Kidney (tissue), 14 donors: Measurements from ENCODE around the gene ATP1B2. TPM values are rescaled to one million over a fixed set of nuclear protein-coding genes. Genes with fewer than 3 reads are reported as not detected.
A peak's percentile ranks its signal among the peaks of the same experiment; 100 is the strongest.

Experiments
- DNase-seq, 5 donors: peaks; one replicate each; pipeline ENCODE4 v3.0.0-alpha.2; 2013 to 2020
- FAIRE-seq: peaks from 2 replicates; lab custom pipeline; 2012; peaks lifted over from hg19 to GRCh38; lab: Jason Lieb, UNC
- H3K27ac ChIP-seq, 2 donors: one replicate each; pipeline ENCODE4 v1.7.0; 2013; ENCODE audit warnings: low read depth in 2 of 2, low read length in 2 of 2, inconsistent platforms in 1 of 2
- H3K27me3 ChIP-seq: one replicate; pipeline ENCODE4 v1.7.1; 2013; ENCODE audit warnings: low read length, inconsistent platforms; ENCODE audit not compliant: control insufficient read depth, insufficient read depth
- H3K36me3 ChIP-seq, 3 donors: one replicate each; pipeline versions ENCODE4 v1.7.0 to v1.7.1; 2013; ENCODE audit warnings: low read length in 3 of 3, control low read depth in 1 of 3, inconsistent platforms in 1 of 3; ENCODE audit not compliant: insufficient read depth in 3 of 3, control insufficient read depth in 2 of 3
- H3K4me1 ChIP-seq, 3 donors: one replicate each; pipeline versions ENCODE4 v1.7.0 to v1.7.1; 2013; ENCODE audit warnings: low read length in 3 of 3, inconsistent platforms in 1 of 3, low read depth in 1 of 3; ENCODE audit not compliant: control insufficient read depth in 2 of 3, insufficient read depth in 2 of 3
- H3K4me3 ChIP-seq, 3 donors: one replicate each; pipeline versions ENCODE4 v1.7.0 to v1.8.1; 2013; ENCODE audit warnings: low read length in 3 of 3, control low read depth in 1 of 3, inconsistent platforms in 1 of 3
- H3K9ac ChIP-seq, 3 donors: one replicate each; pipeline versions ENCODE4 v1.7.0 to v1.7.1; 2013; ENCODE audit warnings: low read length in 3 of 3, control low read depth in 1 of 3, inconsistent platforms in 1 of 3
- H3K9me3 ChIP-seq, 3 donors: one replicate each; pipeline versions ENCODE4 v1.7.0 to v1.7.1; 2013; ENCODE audit warnings: low read length in 3 of 3, control low read depth in 1 of 3, inconsistent platforms in 1 of 3; ENCODE audit not compliant: control insufficient read depth in 2 of 3, insufficient read depth in 1 of 3
- CTCF ChIP-seq: IDR thresholded peaks from 3 replicates; pipeline ENCODE4 v1.5.1; 2012; ENCODE audit warnings: mild to moderate bottlenecking, moderate library complexity, borderline replicate concordance; ENCODE audit not compliant: insufficient read depth; ENCODE audit errors: extremely low read depth
- intact Hi-C: fragments of 100-400 bp; cut with DNase I; formaldehyde crosslinking; loops from one replicate; pipeline ENCODE4 v1.11.1; 2022
- polyA plus RNA-seq: library from polyadenylated mRNA; stranded (reverse); fragments of 350-450 nt; fragmentation: Illumina TruSeq; extraction: RNeasy Lipid Tissue Mini Kit (QIAGEN cat#74804); gene quantifications from one replicate; pipeline ENCODE4 v1.2.3, GENCODE V29; 2014; ENCODE audit warnings: low read depth, low replicate concordance; ENCODE audit not compliant: insufficient read depth
- total RNA-seq: library from RNA; stranded (reverse); fragmentation: NEBNext Ultra II Directional; extraction: Animal tissue kit (Norgen Biotek cat#: 25700); gene quantifications from one replicate; pipeline ENCODE4 v1.2.1, GENCODE V29; 2021
- donor health status: control.
- donor health status: control.
- donor health status: control.
- donor health status: control.
- donor health status: control.
- donor health status: DM: yes; HTN: yes; CAD: no.
- donor health status: Normal renal cell carcinoma (clear cell type).

ATP1B2 gene
- total and polyA plus RNA-seq, 2 donors from 2014 or later, result 7.6 to 12.8 TPM

GRCh38 chr17:7651665-7652387 is 1.1 kb downstream of the ATP1B2 start:
- TF ChIP-seq CTCF, result no peak

GRCh38 chr17:7652388-7653356 is 1.9 kb downstream of the ATP1B2 start:
- intact Hi-C loops, result no loop called here
- TF ChIP-seq CTCF, result no peak
- DNase-seq (peak in 1 of 5 donors; percentile 25), FAIRE-seq (no peak)
- Histone ChIP-seq H3K36me3 (no peaks in the 10 kb centered on the region), H3K27ac (no peak overlapping the region), H3K4me1 (peaks cover 0 to 6% (median 2%) of the 10 kb centered on the region in 3 donors), H3K4me3 (peak overlapping the region in 1 of 3 donors; percentile 71), H3K9ac (no peak overlapping the region), H3K27me3 (no peaks in the 10 kb centered on the region), H3K9me3 (no peaks in the 10 kb centered on the region)

More at GRCh38 chr17:7651665-7652387, 1.1 kb downstream of the ATP1B2 start:
- peak overlapping the region; percentile 26 to 71 (median 34) for H3K4me3 ChIP-seq
- H3K36me3 ChIP-seq, result no peaks in the 10 kb centered on the region
- peak; percentile 80 to 95 (median 85) for DNase-seq
- H3K9me3 ChIP-seq, result no peaks in the 10 kb centered on the region
- intact Hi-C loops, result no loop called here
- FAIRE-seq, result no peak
- no peaks in the 10 kb centered on the region for H3K27me3 ChIP-seq
- H3K4me1 ChIP-seq, result peaks cover 0 to 6% (median 0%) of the 10 kb centered on the region in 3 donors
- no peak overlapping the region for H3K27ac ChIP-seq
- H3K9ac ChIP-seq, result peak overlapping the region in 1 of 3 donors; percentile 51

DNA sequence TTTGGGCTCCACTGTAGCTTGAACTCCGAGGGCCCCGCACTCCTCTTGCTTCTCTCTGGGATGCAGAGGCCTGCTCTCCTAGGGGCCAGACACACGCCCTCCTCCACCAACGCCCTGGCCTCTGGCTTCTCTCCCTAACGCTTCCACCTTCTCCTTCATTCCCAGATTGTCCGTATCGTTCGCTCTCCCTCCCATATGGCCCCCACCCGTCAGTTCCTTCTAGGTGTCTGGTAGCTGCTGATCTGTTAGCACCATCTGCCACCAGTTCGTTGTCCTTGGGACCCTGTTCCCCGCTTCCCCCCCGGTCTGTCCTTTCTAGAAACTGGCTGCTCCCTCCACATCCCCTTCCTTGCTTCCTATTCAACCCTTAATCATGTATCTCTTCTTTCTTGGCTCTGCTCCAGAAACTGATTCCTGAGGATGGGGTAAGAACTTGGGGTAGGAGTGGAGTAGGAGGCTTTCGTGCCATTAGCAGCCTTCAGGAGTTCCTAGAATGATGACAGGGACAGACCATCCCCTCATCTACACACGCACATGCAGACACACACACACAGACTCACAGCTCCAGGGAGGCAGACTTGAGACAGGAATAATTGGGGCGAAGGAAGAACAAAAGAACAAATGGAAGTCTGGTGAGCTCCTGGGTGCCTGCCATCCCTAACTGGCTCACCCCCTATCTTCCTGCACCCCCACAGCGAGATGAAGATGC is 4.3 kb downstream of the ATP1B2 start:
- peak in 1 of 5 donors; percentile 47 for DNase-seq

More for the DNA sequence above, 4.3 kb downstream of the ATP1B2 start:
- H3K4me1 ChIP-seq, result peaks cover 0 to 6% (median 2%) of the 10 kb centered on the region in 3 donors
- no peak overlapping the region for H3K27ac ChIP-seq
- H3K9me3 ChIP-seq, result no peaks in the 10 kb centered on the region
- H3K4me3 ChIP-seq, result no peak overlapping the region
- H3K27me3 ChIP-seq, result no peaks in the 10 kb centered on the region
- no peak for FAIRE-seq
- TF ChIP-seq CTCF, result no peak
- intact Hi-C loops, result no loop called here
- no peak overlapping the region for H3K9ac ChIP-seq
- H3K36me3 ChIP-seq, result no peaks in the 10 kb centered on the region
